GM21723 (cell line): ENCODE results near the gene HTR3D.
"Not testable (repeated sequence)": the region's sequence is repeated elsewhere in the genome, so short reads cannot be mapped to it uniquely, and the experiment has no call there.

Source experiments
- ATAC-seq: cut with Tn5 transposase; IDR thresholded peaks from one replicate; pipeline ENCODE4 v1.9.1; 2021; ENCODE audit warnings: mild to moderate bottlenecking, moderate library complexity; ENCODE audit not compliant: unreplicated experiment

HTR3D gene, protein sequence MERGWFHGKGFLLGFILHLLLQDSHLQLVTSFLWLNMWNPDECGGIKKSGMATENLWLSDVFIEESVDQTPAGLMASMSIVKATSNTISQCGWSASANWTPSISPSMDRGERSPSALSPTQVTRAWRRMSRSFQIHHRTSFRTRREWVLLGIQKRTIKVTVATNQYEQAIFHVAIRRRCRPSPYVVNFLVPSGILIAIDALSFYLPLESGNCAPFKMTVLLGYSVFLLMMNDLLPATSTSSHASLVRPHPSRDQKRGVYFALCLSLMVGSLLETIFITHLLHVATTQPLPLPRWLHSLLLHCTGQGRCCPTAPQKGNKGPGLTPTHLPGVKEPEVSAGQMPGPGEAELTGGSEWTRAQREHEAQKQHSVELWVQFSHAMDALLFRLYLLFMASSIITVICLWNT

DNA sequence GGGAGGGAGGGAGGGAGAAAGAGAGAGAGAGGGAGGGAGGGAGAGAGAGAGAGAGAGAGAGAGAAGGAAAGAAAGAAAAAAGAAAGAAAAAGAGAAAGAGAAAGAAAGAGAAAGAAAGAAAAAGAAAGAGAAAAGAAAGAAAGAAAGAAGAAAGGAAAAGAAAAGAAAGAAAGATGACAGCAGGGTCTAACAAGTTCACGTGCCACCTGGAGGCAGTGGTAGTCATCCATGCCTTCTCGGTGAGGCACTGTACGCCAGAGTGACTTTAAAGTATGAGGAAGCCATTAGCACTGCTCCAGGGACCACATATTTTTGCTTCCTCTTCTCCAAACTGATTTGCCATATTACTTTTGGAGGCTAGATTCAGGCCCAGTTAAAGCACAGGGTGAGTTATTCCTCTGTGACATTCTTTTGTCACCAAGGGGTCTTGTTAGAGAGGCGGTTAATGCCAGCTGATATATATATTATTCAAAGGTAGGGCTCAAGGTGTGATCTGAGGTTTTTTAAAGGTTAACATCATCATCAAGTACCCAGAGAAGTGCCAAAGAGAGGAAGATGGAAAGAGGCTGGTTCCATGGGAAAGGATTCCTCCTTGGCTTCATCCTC is at the start of gene HTR3D:
Gene HTR3D (plus strand): TSS at position 556 of the 606 bp plus-strand sequence. CDS start 0 bp downstream, at position 556.
- ATAC-seq = no peak

DNA sequence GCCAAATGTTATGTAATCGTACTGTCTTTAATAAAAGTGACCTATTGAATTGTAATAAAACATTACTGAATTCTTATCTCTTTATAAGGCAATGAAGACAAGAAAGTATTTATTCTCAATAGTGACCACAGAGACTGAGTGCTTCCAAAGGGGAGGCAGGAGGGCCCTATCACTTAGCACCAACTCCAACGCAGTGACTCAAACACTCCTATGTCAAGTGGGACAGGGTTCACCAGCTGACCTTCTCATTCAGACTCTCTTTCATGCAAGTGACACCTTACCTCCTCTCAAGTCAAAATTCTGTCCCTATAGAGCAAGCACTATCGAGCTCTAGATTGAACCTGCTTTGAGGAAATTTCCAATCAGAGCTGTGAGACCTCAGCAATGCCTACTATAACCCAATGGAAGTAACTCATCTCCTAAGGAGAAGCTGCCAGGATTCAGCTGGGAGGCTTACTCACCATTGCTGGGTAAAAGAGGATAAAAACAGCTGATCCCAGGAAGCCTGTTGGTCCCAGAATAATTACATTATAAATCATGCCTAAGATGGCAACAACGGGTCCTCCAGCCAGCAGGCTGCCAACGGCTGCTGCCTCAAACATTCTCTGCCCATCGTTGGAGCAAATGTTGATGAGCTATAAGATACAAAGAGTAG is 49.4 kb upstream of the HTR3D start:
- no peak for ATAC-seq

DNA sequence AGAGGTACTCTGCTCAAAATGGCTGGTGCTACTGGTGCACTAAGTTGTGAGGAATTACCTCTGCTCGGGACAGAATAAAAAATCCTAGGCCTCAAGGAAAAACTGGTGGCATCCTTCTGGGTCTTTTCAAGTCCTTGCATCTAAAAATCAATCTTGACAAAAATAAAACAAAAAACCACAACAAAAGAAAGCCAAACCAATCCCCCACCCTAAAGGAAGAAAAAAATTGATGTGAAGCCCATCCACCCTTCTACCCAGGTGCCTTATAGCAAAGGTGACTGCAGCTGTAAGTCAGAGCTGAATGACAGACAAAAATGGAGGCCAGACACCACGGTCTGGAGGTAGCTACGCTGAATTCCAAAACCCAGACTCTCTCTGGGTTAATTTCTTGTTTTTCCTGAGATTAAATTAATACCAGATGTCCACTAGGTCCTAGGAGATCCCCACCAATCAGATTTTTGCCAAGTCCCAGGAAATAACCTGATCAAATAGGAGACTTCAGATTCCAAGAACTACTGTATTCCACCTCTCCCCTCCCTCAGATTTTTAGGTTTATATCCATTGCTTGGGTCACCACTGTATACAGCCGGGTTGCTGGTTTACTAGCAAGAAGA is 47.3 kb upstream of the HTR3D start:
- ATAC-seq = no peak

DNA sequence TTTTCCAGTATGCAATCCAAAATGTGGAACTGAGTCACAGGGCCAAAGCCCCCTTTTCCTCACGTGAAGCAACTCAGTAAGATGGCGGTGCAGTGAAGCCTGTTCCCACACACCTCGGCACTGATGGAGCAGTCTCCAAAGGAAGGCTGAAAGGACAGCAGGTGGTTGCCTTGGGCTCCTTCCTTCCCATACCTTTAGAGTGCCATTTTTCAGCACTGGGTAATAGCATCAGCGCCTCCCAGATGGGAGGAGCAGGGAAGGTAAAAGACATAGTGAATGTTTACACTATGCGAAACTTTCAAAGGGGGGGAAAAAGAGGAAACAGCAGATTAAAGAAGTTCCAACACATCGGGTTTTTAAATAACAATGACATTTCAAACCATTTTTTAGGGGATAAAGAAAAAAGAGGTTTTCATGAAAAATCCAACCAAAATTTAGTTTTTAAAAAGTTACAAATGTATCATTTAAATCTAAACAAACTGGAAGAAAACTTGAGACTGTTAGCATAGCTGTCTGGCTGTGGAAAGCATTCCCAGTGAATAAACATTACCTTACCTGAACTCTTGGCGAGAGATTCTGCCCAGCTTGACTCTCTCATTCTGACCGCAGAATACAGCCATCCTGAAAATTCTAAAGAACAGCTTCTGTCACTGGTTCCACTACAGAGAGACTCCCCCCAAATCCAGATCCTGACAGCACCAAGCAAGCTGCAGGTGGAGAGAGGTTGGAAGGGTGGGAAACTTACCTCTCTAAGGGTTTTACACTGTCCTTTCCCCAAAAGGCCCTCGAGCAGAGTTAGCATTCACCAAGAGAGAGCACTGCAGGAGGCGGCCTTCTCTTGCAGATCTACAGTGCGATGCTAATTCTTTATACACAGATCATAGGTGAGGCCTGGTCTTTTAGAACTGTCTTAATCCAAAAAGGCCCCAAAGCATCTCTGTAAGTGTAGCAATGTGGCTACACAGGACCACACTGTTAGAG is 46.5 kb upstream of the HTR3D start:
- no peak for ATAC-seq

GRCh38 chr3:183987000-183987600 is 44.4 kb upstream of the HTR3D start:
- no peak for ATAC-seq

DNA sequence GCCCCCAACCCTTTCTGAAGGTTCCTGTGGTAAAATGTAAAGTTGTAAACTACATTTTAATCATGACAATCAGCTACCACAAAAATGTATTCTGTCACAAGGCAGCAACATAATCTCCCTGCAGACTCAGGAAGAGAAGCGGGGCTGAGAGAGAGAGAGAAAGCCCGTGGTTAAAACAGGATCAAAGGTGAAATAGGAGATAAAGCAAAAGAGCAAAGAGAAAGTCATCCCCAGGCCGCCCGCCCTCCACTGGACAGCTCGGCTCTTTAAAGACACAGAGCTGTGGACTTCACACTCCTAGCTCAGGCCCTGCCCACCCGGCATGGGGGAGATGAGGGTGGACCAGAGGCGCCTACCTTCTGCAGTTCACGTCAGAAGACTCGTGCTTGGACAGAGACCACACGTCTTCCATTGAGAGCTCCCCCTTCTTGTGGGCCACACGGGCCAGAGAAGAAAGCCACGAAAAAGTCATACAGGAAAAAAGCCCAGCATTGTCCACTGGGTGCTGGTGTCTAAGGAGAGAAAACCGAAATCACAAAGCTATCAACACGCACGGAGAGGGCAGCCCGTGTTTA is 43.2 kb upstream of the HTR3D start:
- ATAC-seq = no peak

DNA sequence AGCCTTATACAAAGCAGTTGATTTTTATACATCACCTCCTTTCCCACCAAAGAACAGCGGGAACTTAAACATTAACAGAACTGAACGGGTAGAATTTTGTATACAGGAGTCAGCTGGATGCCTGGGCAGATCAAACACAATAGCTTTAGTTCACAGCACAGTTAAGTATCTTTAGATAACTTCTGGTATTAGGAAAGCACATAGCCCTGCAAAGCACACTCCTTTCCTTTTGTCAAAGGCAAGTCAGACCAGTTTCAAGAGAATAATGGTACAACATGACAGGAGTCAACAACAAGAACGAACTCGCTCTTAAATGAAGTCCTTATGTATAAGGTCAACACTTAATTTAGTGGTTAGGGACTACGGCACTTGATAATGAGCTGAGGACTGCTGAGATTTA is 40.1 kb upstream of the HTR3D start:
- ATAC-seq = no peak

GRCh38 chr3:184001761-184002160 is 29.8 kb upstream of the HTR3D start:
- ATAC-seq = no peak

- no peak for ATAC-seq
These were observed 29.1 kb upstream of the HTR3D start for GRCh38 chr3:184002469-184002868.

GRCh38 chr3:184003187-184003967 is 28.2 kb upstream of the HTR3D start:
- ATAC-seq = no peak

GRCh38 chr3:184004476-184004875 is 27.1 kb upstream of the HTR3D start:
- no peak for ATAC-seq

DNA sequence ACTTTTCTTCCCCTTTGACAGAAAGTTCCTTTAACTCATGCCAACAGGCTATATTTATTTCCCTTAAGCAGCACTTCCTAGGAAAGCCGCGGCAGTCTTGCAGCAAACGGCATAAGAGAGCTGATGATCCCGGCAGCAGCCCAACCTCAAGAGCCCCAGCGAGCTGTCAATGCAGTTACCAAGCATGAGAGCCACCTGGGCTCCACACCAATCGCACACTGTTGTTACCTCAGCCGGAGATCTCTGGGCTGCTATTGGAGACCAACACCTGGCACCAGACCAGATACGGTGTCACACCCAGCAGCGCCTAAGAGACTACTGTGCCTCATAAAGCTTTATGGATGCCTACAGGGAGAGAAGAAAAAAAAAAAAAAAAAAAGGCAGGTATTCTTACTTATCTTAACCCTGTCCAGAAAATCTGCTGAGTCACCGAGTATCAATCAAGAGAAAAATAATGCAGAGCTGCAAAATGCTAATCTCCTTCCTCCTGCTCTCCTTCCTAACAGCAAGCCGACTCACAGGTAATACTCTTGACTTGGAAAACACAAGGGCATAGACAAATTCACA is 25.5 kb upstream of the HTR3D start:
- peak; percentile 64 for ATAC-seq

DNA sequence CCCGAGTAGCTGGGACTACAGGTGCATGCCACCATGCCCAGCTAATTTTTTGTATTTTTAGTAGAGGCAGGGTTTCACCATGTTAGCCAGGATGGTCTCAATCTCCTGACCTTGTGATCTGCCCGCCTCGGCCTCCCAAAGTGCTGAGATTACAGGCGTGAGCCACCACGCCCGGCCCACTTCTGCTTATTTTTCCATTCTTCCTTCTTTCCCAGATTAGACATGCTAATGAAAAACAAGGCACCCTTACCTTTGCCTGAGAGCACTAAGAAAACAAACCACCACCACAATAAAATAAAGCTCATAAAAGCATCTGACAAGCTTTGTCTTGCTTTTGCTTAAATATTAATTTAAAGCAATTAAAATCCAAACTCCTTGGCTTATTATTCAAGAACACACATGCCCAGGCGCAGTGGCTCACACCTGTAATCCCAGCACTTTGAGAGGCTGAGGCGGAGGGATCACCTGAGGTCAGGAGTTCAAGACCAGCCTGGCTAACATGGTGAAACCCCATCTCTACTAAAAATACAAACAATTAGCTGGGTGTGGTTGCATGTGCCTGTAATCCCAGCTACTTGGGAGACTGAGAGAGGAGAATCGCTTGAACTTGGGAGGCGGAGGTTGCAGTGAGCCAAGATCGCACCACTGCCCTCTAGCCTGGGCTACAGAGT is 24.3 kb upstream of the HTR3D start:
- not testable (repeated sequence) for ATAC-seq

DNA sequence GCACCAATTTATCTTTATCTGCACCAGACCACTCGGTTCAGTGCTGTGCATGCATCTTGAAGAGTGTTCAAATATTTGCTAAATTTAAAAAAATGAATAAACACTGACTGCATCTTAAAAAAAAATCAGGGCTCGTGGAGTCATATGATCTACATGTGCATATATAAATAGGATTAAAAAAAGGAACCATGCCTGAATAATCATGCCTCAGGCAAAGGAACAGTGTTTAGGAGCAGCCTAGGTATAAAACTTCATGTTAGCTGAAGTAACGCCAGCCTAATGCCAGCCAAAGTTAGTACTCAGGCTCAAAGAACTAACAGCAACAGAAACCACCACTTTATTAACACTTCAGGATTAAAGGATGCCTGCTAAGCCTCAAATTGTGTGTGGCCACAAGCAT is 23.4 kb upstream of the HTR3D start:
- ATAC-seq = no peak

GRCh38 chr3:184011230-184011876 is 20.2 kb upstream of the HTR3D start:
- no peak for ATAC-seq

DNA sequence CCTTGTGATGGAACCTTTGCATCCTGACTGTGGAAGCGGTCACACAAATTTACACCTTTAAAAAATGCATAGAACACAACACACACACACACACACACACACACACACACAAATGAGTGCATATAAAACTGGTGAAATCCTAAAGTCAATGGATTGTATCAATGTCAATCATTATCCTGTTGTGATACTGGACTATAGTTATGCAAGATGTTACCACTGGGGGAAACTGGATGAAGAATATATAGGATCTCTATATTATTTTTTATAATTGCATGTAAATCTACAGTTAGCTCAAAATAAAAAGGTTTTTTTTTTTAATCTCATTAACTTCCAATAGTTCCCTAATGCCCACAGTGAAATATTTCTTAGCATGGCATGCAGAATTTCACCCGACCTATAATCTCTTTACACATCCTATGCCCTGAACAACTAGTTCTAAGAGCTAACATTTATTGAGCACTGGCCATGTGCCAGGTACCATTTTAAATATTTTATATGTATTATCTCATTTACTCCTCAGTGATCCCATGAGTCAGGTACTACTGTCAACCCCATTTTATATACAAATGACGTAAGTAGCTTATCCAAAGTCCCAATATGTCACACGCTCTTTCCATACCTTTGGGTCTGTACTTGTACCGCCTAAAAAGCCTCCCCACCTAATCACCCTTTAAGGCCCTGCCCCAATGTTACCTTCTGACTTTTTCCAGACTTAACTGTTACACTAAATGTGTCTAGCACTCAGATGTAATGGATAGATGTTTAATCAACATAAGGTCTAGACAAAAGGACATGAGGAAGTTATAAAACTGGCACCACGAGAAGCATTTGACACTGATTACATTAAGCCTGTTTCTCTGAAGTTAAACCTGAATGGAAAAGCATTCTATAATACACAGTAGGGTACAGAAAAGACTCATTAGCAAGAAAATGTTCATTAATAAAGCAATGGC is 19.3 kb upstream of the HTR3D start:
- ATAC-seq = no peak
